Astrocyte (in vitro differentiated cells and primary cell): ENCODE results near the gene IRAK1.

ENCODE experiments used
- CTCF ChIP-seq: IDR thresholded peaks from 2 replicates; pipeline ENCODE4 v1.5.1; 2011; ENCODE audit warnings: low read depth, mild to moderate bottlenecking, inconsistent platforms, low read length, moderate library complexity; ENCODE audit not compliant: insufficient read depth
- EZH2 ChIP-seq: IDR thresholded peaks from 2 replicates; pipeline ENCODE4 v1.6.1; 2012; ENCODE audit warnings: mild to moderate bottlenecking, low read length, inconsistent platforms; ENCODE audit not compliant: insufficient read depth

GRCh38 chrX:153973127-153974002 lies 46.3 kb downstream of the IRAK1 start:
- TF ChIP-seq CTCF, result no peak
- TF ChIP-seq EZH2, result no peak
